ENCODE measurements around the gene OBSCN.
"Not testable (repeated sequence)": the region's sequence is repeated elsewhere in the genome, so short reads cannot be mapped to it uniquely, and the experiment has no call there.

OBSCN gene

DNA sequence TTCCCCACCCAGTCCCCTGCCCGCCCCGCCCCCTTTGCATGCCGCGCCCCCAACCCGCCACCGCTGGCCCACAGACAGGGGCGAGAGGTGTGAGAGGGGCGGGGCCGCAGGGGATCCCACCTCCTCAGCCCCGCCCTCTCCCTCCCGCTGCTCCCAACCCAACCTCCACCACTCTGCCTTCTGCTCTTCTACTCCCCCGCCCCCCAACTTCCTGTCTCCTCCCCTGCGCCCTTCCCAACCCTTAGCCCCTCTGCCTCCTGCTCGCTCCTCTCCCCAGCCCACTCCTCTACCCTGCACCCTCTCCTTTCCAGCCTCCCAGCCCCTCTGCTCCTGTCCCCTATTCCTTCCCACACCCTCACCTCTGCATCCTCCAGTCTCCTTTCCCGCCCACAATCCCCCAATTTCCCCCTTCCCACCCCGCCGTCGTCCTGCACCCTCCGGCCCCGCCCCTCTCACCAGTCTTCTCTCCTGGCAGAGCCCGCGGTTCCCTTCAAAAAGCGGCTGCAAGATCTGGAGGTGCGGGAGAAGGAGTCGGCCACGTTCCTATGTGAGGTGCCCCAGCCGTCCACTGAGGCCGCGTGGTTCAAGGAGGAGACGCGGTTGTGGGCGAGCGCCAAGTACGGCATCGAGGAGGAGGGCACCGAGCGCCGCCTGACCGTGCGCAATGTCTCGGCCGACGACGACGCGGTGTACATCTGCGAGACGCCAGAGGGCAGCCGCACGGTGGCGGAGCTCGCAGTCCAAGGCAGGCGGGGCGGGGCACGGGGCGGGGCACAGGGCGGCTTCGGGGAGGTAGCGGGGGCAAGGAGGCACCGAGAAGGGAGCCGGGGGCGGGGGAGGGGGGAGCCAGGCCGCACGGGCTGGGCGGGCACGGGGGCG is 5.4 kb downstream of the OBSCN start:
- peak; percentile 87 for DNase-seq

DNA sequence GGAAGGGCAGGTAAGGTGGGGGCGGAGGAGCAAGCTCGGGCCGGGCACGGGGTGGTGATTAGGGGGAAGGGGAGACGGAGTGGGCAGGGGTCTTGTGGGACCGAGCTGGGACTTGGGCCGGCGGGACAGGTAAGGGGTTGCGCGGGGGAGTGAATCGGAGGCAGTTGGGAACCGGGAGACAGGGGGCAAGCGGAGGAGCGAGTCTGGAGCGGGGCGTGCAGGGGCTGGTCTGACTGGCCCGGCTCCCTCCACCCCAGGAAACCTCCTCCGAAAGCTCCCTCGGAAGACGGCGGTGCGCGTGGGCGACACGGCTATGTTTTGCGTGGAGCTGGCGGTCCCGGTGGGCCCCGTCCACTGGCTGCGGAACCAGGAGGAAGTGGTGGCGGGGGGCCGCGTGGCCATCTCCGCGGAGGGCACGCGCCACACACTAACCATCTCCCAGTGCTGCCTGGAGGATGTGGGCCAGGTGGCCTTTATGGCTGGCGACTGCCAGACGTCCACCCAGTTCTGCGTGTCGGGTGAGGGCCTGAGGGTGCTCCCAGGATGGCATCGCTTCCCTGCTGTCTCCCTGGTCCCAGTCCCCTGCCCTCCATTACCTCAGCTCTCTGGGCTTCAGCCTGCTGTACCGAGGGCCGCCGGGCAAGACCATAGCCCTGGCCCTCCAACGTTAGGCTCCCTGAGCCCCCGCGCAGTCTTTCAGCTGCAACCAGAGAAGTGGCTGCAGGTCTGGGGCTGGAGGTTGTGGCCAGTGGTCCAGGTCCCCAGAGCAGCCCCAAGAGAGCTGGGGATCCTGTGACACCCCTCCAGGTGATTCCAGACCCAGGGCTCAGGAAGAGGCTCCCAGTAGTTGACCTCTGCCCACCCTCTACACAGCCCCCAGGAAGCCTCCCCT is 6.3 kb downstream of the OBSCN start:
- DNase-seq, result no peak

DNA sequence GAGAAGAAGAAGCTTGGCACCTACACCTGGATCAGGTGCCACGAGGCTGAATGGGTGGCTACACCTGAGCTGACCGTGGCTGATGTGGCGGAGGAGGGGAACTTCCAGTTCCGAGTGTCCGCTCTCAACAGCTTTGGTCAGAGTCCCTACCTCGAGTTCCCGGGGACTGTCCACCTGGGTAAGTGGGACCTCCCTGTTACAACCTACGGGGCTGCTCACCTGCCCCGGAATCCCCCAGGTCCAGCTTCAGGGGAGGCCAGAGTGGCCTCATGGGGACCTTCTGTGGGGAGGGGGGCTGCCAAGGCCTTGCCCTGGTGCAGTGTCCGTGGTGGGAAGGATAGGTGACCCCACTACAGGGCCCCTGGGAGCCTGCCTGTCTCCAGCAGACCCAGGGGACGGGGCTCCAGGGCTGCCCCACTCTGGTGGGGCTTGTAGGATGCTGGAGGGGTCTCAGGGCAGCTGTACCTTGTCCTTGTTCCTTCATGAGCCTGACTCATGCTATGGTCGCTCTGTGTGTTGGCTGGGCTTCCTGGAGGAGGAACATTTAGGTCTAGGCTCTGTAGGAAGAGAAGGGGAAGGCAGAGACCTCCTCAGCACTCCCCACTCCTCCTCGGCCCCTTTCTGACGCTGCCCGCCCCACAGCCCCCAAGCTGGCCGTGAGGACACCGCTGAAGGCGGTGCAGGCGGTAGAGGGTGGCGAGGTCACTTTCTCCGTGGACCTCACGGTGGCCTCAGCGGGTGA is 7.2 kb downstream of the OBSCN start:
- DNase-seq, result no peak

DNA sequence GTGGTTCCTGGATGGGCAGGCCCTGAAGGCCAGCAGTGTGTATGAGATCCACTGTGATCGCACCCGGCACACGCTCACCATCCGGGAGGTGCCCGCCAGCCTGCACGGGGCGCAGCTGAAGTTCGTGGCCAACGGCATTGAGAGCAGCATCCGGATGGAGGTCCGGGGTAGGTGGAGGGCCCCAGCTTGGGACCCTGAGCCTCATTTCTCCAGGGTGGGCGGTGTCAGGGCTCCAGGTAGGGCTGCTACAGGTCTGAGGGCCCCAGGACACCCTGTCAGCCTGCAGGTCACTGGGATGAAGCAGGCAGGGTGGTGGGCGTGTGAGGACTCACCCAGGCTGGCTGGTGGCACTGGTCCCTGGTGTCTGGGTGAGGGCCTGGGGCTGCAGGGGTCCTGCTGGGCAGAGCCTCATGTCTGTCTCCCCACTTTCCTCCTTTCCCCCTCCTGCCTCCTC is 7.8 kb downstream of the OBSCN start:
- no peak for DNase-seq

DNA sequence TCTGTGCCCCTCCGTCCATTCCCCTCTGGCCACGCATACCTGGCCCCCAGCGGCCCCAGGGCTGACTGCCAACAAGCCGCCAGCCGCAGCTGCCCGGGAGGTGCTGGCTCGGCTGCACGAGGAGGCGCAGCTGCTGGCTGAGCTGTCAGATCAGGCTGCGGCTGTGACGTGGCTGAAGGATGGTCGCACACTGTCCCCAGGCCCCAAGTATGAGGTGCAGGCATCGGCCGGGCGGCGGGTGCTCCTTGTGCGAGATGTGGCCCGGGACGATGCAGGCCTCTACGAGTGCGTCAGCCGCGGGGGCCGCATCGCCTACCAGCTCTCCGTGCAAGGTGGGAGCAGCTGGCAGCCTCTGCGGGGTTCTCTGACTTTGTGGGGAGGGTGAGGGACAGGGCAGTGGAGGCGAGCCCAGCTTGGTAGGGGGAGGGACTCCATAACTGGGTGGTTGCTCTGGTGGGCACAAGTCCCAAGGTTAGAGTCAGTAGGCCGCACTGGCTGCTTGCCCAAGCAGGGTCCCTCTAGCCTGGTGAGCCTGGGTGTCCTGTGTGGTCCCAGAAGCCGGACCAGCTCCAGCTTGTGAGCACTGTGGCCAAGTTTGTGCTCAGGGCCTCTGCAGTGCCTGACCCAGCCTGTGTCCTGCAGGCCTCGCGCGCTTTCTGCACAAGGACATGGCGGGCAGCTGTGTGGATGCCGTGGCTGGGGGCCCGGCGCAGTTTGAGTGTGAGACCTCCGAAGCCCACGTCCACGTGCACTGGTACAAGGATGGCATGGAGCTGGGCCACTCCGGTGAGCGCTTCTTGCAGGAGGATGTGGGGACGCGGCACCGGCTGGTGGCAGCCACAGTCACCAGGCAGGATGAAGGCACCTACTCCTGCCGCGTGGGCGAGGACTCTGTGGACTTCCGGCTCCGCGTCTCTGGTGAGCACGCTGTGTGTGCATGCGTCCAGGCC is 8.8 kb downstream of the OBSCN start:
- no peak for DNase-seq

DNA sequence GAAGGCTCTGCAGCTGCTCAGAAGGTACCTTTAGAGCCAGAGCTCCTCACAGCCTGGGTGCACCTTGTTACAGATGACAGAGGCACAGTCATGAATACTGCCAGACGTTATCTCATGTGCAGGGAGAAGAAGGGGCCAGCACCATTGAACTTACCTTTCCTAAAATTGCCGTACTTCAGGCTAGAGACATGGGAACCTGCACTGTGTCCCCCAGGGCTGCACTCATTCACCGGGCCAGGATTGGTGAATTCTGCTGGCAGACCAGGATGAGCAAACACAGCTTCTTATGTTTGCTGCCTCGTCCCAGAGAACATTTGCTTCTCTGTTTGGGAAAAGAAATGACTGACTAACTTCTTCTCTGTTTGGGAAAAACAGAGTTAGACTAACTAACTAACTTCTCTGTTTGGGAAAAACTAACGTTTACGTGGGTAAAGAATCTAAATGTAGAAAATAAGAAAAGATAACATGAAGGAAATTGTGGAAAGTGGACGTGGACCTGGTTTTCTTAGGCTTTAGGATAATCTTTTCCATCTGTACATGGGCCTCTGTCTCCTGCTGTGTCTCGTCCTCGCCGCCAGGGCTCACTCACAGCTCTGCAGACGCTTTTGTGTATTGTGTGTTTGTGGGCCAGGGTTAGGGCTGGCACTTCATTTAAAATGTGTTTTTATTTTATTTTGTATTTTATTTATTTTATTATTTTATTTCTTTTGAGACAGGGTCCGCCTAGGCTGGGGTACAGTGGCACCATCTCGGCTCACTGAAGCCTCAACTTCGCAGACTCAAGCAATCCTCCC is 9.9 kb downstream of the OBSCN start:
- DNase-seq, result no peak

DNA sequence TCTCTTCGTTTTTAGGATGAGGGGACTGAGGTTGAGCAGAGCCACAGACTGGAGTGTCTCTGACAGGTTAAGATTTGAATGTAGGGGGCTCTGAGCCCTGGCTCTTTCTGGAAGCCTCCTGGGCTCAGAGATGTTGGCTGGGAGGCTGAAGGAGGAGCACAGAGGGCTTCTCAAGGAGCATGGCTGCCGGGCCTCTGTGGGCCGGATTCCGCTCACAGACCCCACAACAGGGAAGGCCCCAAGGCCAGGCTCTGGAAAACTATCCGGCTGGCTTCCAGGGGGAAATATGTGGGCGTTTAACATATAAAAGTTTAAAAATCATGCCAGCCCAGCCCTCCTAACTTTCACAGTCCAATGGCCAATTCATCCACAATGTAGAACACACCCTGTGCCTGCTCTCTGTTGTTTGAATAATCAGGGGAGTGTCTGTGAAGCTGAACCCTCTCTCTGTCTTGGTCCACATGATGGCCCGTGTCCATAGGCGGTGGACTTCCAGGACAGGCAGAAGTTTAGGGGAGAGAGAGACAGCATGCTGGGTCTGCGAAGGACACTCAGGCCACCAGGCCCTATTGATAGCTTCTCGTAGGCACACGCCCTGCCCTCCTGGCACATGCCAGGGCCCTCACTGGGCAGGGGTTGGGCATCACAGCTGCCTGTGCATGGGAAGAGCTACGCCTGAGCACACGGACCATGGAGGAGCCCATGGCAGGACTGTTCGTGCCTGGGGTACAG is 10.8 kb downstream of the OBSCN start:
- DNase-seq, result no peak

DNA sequence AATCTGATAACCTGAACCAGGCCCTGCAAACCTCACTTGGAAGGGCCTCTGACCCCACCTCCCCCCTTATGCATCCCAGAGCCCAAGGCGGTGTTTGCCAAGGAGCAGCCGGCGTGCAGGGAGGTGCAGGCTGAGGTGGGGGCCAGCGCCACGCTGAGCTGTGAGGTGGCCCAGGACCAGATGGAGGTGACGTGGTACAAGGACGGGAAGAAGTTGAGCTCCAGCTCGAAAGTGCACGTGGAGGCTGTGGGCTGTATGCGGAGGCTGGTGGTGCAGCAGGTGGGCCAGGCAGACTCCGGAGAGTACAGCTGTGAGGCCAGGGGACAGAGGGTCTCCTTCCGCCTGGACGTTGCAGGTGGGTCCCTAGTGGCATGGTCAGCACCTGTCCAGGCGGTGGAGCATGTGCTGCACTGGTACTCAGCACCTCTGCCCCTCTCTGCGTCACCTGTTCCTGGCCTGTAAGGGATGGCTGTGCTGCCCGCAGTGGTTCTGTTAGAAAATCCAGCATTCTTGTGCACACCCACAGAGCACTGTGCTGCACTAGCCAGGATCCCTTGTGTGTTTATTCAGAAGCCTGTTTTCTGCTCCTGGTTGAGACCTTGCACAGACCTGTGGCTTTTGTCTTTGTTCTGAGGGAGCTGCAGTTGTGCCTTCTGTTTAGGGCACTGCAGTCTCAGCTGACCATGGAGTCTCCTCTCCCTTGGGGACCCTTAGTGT is 11.6 kb downstream of the OBSCN start:
- no peak for DNase-seq

DNA sequence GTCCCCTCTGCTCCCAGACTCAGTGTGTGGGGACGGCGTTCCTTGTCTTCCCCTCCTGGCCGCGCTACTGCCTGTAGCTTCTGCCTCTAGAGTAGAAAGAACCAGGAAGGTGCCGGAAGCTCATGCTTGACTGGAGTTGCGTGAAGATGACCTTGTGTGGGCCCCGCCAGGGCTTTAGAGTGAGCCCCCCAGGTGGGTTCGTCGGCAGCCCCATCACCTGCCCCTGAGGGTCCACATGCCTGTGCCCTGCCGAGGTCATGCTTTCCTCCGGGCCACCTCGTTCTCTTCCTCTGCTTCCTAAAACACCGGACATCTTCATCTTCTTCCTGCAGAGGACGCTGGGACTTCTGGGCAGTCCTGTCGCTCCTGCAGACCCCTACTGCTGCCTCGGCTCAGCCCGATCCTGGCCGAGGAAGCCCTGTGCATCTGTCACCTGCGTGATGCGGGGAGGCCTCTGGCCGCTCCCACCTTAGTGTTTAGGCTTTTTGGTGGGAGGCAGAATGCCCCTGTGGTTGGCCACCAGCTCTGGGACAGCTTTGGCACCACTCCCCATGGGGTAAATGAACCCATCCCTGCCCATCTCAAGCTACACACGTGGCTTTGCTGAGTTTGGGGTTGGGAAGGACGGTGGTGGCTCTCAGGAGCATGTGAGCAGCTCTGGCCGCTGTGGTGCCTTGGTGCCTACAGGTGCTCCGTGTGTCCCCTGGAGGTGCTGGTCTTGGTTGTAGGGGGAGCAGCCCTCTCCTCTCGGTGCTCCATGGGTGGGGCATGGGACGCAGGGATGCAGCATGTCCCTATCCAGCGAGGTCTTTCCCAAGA is 12.3 kb downstream of the OBSCN start:
- no peak for DNase-seq

DNA sequence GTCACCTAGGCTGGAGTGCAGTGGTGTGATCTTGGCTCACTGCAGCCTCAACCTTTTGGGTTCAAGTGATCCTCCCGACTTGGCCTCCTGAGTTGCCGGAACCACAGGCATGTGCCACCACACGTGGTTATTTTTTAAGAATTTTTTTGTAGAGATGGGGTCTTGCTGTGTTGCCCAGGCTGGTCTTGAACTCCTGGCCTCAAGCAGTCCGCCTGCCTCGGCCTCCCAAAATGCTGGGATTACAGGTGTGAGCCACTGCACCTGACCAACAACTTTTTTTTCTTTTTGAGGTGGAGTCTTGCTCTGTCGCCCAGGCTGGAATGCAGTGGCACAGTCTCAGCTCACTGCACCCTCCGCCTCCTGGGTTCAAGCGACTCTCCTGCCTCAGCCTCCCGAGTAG is 13.3 kb downstream of the OBSCN start:
- not testable (repeated sequence) for DNase-seq

DNA sequence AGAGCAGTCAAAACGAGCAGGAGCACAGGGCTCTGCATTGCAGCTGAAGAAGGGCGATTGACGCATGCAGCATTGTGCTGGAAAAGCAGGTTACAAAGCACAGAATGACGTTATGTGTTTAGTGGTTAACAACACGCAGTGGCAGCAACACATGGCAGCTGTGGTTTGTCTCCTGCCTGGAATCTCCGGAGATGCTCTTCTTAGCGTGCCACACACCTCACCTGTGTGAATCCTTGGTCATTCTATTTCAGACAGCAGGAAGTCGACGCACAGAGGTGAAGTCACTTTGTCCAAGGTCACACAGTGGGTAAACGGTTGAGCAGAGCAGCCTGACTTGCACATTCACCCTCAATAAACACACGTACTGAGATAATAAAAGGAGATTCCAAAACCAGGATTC is 14.7 kb downstream of the OBSCN start:
- no peak for DNase-seq

DNA sequence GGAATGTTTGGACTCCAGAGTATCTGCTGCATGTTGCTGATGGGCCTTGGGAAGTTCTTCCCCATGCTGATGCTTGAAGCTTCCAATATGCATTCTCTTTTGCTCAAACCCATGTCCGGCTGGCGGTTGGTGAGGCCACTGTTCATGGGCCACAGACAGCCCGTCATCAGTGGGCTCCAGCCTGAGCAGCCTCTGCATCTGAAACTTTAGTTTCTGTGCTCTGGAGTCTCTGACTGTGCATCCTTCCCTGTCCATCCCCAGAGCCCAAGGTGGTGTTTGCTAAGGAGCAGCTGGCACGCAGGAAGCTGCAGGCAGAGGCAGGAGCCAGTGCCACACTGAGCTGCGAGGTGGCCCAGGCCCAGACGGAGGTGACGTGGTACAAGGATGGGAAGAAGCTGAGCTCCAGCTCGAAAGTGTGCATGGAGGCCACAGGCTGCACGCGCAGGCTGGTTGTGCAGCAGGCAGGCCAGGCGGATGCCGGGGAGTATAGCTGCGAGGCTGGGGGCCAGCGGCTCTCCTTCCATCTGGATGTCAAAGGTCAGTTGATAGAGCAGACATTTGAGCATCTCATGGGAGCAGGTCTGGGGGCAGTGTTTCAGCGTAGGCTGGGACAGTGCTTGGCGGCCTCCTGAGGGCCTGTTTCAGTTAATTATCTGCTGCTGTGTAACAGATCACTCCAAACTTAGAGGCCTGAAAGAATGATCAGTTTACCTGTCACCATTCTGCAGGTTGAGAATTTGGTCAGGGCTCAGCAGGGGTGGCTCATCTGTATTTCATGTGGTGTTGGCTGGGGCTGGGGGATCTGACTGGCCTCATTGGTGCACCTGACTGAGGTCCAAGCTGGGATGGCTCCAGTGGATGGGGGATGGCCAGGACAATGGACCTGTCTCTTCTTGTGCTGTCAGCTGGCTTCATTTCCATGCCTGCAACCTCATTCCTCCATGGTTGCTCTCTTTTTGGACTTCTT is 16.6 kb downstream of the OBSCN start:
- DNase-seq, result no peak

DNA sequence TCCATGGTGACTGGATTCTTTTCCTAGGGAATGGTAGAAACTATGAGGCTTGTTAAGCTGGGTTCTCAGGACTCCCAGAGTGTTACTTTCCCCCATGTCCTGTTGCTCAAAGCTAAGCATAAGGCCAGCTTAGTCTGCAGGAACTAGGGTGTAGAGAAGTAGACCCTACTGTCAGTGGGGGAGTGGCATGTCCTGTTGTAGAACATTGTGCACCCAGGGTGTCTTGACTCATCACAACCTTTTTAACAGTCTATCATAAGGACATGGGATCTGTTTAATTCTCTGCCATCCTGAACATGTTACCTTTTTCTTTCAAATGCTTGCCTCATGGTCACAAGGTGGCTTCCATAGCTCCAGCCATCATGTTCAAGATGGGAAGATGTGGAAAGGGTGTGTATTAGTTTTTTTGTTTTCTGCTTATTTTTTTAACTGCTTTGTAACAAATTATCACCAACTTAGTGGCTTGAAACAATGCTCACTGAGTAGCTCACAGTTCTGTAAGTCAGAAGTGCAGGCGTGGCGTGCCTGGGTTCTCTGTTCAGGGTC is 17.4 kb downstream of the OBSCN start:
- no peak for DNase-seq

DNA sequence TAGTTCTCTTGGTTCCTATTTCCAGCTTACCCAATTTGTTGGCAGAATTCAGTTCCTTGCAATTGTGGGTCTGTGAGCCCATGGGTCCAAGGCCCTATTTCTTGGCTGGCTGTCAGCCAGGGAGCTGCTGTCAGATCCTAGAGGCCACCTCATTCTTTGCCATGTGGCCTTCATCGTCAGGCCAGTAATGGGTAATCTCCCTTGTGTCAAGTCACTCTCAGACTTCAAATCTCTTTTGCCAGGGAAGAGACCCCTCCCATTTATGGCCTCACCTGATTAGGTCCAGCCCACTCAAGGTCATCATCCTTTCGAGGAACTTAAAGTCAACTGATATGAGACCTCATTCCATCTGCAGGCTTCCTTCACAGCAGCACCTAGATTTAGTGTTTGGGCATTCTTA is 17.9 kb downstream of the OBSCN start:
- DNase-seq, result no peak

DNA sequence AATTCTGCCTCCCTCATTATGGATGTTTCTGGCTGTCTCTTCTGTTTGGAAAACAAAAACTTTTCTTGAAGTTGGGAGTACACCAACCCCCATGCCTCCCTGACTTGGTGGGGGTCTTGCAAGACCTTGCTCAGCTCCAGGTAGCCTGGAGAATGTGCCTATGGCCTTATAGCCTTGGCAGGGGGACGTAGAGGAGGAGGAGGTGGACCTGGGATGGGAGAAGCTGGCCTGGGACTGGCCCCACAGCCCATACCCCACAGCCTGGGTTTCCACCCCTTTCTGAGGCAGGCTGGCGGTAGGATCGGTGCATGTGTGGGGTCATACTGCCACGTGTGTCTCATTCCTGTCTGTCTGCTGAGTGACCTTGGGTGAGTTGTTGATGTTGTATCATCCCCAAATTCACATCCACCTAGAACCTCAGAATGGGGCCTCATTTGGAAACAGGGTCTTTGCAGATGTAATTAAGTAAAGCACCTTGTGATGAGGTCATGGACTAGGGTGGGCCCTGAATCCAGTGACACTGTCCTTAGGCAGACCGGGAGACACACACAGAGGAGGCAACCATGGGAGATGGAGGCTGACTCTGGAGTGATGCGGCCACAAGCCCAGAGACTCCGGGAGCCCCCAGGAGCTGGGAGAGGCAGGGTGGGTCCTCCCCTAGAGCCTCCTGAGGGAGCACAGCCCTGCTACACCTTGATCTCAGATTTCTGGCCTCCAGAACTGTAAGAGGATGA is 18.5 kb downstream of the OBSCN start:
- DNase-seq, result no peak

All from activated gamma-delta T cell (primary cell).